ENCODE measurements around the gene COX4I2.

COX4I2 gene

DNA sequence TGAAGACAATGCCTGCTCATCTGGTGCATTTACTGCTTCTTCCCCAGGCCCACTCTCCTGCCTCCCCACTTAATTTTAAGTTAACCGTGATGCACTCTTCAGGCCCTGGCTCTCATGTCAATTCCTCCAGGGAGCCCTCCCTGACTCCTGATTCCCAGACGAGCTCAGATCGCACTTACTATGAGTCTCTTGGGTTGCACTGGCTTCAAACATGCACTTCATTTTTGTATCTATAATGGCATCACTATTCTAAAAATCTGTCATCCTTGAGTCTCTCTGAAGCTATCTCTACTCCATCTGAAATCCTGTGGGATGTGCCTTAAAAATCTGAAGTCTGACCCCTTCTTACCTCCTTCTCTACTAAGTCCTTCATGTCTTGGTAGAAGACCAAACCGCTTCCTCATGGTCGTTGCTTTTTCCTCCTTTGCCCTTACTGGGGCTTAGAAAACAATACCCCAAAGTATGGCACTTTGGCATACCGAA lies 24.7 kb downstream of the COX4I2 start:
- TF ChIP-seq, protein P1, sequence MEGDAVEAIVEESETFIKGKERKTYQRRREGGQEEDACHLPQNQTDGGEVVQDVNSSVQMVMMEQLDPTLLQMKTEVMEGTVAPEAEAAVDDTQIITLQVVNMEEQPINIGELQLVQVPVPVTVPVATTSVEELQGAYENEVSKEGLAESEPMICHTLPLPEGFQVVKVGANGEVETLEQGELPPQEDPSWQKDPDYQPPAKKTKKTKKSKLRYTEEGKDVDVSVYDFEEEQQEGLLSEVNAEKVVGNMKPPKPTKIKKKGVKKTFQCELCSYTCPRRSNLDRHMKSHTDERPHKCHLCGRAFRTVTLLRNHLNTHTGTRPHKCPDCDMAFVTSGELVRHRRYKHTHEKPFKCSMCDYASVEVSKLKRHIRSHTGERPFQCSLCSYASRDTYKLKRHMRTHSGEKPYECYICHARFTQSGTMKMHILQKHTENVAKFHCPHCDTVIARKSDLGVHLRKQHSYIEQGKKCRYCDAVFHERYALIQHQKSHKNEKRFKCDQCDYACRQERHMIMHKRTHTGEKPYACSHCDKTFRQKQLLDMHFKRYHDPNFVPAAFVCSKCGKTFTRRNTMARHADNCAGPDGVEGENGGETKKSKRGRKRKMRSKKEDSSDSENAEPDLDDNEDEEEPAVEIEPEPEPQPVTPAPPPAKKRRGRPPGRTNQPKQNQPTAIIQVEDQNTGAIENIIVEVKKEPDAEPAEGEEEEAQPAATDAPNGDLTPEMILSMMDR (IDR thresholded peaks at IDR 0.05; ENCODE audit: insufficient read depth, low read depth, low read length, missing control alignments) = no peak
- no peak for DNase-seq (ENCODE audit: low read depth)
- no peak overlapping the region for H3K4me3 ChIP-seq (ENCODE audit: low read length)

DNA sequence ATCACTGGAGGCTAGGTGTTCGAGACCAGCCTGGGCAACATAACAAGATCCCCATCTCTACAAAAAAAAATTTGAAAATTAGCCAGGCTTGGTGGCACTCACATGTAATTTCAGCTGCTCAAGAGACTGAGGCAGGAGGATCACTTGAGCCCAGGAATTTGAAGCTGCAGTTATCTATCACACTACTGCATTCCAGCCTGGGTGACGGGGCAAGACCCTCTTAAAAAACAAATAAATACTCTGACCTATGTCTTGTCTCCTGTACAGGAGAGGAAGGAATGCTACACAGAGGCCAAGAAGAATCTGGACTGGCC lies 25.8 kb downstream of the COX4I2 start:
- TF ChIP-seq, protein P1 (IDR thresholded peaks at IDR 0.05; ENCODE audit: insufficient read depth, low read depth, low read length, missing control alignments) = no peak
- no peak for DNase-seq (ENCODE audit: low read depth)
- H3K4me3 ChIP-seq (ENCODE audit: low read length) = no peak overlapping the region

DNA sequence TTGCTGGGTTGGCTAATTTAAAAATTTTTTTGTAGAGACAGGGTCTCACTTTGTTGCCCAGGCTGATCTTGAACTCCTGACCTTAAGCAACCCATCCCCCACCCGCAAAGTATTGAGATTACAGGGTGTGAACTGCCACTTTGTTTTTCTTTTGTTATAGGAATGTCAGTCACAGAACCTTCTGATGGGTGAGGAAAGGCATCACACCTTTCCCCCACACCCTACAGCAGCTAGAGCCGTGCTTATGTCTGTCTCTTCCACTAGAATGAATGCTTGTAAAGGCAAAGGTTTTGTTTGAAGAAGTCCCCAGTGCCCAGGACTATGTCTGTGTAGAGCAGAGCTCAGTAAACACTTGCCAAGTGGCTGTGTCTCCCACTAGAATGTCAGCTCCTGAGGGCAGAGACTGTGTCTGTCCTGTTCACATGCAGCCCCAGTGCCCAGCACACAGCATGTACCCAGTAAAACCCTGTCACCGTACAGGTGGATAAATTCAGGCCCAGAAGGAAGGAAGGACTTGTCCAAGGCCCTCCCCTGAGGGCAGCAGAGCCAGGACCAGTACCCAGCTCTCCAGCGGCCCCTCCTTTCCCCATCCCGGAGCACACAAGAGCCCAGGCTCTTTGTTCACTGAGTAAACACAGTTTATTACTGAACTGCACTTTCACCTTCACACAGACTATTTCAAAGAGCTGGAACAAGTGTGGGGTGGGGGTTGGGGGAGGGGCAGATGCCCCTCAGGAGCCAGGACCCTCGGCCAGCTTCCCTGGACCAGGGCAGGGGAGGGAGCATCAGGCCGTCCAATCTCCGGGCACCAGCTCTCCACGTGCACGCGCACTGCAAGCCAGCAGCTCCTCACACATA lies 26.4 kb downstream of the COX4I2 start:
- TF ChIP-seq, protein P1 (IDR thresholded peaks at IDR 0.05; ENCODE audit: insufficient read depth, low read depth, low read length, missing control alignments) = no peak
- no peak for DNase-seq (ENCODE audit: low read depth)
- no peak overlapping the region for H3K4me3 ChIP-seq (ENCODE audit: low read length)

DNA sequence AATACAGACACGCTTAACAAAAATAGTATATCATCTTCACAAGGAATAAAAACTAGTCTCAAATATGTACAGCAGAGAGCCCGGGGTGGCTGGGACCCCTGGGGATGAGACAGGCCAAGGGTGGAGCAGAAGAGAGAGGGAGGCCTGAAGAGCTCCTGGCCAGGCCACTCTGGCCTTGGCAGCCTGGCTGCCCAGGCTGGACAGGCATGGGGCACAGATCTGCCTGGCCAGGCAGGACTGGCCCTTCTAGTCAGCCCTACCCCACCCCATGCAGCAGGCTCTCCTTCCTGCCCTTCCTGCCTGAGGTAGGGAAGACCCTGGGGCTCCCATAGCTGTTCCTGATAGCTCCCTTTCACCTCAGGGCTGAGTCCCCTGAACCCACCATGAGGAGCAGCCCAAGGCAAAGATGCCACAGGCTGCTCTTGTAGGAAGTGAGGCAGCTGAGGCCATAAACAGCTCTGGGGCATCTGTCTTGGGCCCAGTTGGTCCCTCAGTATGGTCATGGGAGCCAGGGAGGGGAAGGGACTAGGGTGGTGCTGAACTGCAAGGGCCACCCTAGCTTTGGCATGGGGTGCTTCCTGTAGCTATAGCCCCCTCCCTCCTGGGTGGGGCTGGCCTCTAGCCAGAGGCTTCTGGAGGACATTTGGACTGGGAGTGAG lies 27.1 kb downstream of the COX4I2 start:
- TF ChIP-seq, protein P1 (IDR thresholded peaks at IDR 0.05; ENCODE audit: insufficient read depth, low read depth, low read length, missing control alignments) = no peak
- no peak for DNase-seq (ENCODE audit: low read depth)
- H3K4me3 ChIP-seq (ENCODE audit: low read length) = no peak overlapping the region

DNA sequence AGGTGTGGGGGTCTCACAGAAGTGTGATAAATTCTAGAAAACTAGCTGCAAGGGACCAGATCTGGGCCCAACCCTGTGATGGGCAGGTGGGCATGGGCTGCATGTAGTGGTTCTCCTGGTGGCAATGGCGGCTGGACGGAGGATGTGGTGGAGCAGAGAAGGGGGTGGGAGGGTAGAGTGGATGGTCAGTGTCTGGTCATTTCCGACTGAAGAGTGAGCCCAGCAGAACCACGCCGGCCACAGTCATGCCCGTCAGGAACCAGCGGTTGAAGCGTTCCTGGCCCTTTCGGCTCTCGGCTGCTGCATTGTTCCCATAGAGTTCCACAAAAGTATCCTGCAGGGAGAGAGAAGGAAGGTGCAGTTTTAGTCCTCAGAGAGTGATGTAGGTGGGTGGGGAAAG lies 28.0 kb downstream of the COX4I2 start:
- no peak for DNase-seq (ENCODE audit: low read depth)
- H3K4me3 ChIP-seq (ENCODE audit: low read length) = no peak overlapping the region
- TF ChIP-seq, protein P1 (IDR thresholded peaks at IDR 0.05; ENCODE audit: insufficient read depth, low read depth, low read length, missing control alignments) = no peak

DNA sequence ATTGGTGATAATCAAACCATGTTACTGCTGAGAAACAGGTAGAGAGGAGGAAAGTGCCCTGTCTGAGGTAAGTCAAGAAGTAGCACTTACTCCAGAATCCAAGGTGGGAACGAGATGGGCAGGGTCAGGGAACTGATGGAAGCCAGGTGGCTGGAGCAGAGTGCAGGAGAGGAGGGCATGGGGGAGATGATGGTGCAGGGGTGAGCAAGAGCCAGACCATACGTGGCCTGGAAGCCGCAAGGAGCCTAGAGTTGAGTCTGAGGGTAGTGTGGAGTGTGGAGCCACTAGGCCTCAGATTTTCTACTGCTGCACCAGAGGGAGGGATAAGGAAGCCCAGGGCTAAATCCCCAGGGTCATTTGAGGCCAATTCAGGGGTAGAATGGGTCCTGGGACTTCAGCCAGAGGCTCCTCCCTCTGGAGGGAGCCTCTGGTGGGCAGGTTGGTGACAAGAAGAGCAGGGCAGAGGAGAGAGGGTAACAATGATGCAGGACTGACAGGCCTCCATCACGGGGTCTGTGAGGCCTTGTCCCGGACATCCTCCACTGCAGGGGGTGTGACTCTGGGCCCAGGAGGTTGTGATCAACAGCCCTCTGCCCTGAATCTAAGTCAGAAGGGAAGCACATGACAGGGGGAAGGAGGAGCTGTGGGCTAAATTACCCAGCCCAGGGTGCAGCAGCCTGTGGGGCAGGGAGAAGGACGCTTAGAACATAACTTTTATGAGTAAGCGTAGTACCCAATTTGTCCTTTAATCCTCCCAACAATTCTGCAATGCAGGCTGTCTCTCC lies 28.7 kb downstream of the COX4I2 start:
- H3K4me3 ChIP-seq (ENCODE audit: low read length) = no peak overlapping the region
- no peak for DNase-seq (ENCODE audit: low read depth)
- TF ChIP-seq, protein P1 (IDR thresholded peaks at IDR 0.05; ENCODE audit: insufficient read depth, low read depth, low read length, missing control alignments) = no peak
